Sigmoid colon (tissue), 7 donors: ENCODE measurements around the gene MYOZ2. TPM values are rescaled to one million over a fixed set of nuclear protein-coding genes. Genes with fewer than 3 reads are reported as not detected.
"Not testable (repeated sequence)": the region's sequence is repeated elsewhere in the genome, so short reads cannot be mapped to it uniquely, and the experiment has no call there.

ENCODE experiments used
- DNase-seq: peaks from one replicate; pipeline ENCODE4 v3.0.0-alpha.2; 2019
- H3K27ac ChIP-seq, 4 donors: fragments of 200-600 bp; sonication (generic); one replicate each; pipeline ENCODE4 v1.5.1; 2016 to 2019; ENCODE audit warnings: mild to moderate bottlenecking in 1 of 4
- H3K27me3 ChIP-seq, 3 donors: fragments of 200-600 bp; sonication (generic); one replicate each; pipeline ENCODE4 v1.5.1; 2019; ENCODE audit warnings: mild to moderate bottlenecking in 1 of 3
- H3K36me3 ChIP-seq, 4 donors: fragments of 200-600 bp; sonication (generic); one replicate each; pipeline ENCODE4 v1.5.1; 2016 to 2019
- H3K4me1 ChIP-seq, 4 donors: fragments of 200-600 bp; sonication (generic); one replicate each; pipeline ENCODE4 v1.5.1; 2017 to 2019
- H3K4me3 ChIP-seq, 4 donors: fragments of 200-600 bp; sonication (generic); one replicate each; pipeline ENCODE4 v1.5.1; 2017 to 2019; ENCODE audit warnings: mild to moderate bottlenecking in 2 of 4, moderate library complexity in 1 of 4
- H3K9me3 ChIP-seq, 4 donors: fragments of 200-600 bp in 3 of 4; sonication (generic) in 3 of 4; one replicate each; pipeline versions ENCODE4 v1.5.1 to v1.6.1; 2013 to 2019
- CTCF ChIP-seq, 4 experiments: fragments of 450-650 bp in 3 of 4; fragments of 200-600 bp in 1 of 4; IDR thresholded peaks; one replicate each; pipeline ENCODE4 v1.5.1; 2016 to 2019; ENCODE audit warnings: antibody characterized with exemption in 4 of 4, mild to moderate bottlenecking in 3 of 4, moderate library complexity in 2 of 4
- EP300 ChIP-seq, 4 donors: sonication (generic); formaldehyde crosslinking; IDR thresholded peaks; one replicate each; pipeline ENCODE4 v1.6.1; 2017; ENCODE audit warnings: antibody characterized with exemption in 4 of 4
- POLR2A ChIP-seq, 2 donors: fragments of 450-650 bp; IDR thresholded peaks; one replicate each; pipeline ENCODE4 v1.6.1; 2016; ENCODE audit warnings: antibody characterized with exemption in 2 of 2, mild to moderate bottlenecking in 2 of 2, moderate library complexity in 2 of 2
- POLR2AphosphoS5 ChIP-seq, 4 donors: sonication (generic); formaldehyde crosslinking; IDR thresholded peaks; one replicate each; pipeline ENCODE4 v1.6.1; 2017; ENCODE audit warnings: antibody characterized with exemption in 4 of 4
- WGBS, 2 donors: extraction: QIAGEN DNeasy Blood & Tissue Kit; methylation state at CpG; one replicate each; pipeline ENCODE4 v1.1.7; 2013; 5-methylcytosine and 5-hydroxymethylcytosine counted together
- intact Hi-C: fragments of 100-400 bp; cut with DNase I; formaldehyde crosslinking; loops from one replicate; pipeline ENCODE4 v1.15.1; 2023
- polyA plus RNA-seq, 3 donors: library from polyadenylated mRNA; stranded (reverse); fragments of 200-250 nt; gene quantifications; one replicate each; pipeline ENCODE4 v1.2.3, GENCODE V29; 2013
- total RNA-seq, 4 donors: library from RNA; depleted of rRNA; stranded (reverse); fragments of >200 nt; gene quantifications; one replicate each; pipeline ENCODE4 v1.1.0, GENCODE V29; 2016
- donor health status: healthy with polysubstance abuse.
- donor health status: Bipolar disorder and iron deficiency.
- donor health status: healthy.

Gene MYOZ2
- total and polyA plus RNA-seq, 7 donors = 0.28 to 1.4 (median 0.69) TPM

GRCh38 chr4:119152741-119153140, 17.1 kb downstream of the MYOZ2 start:
- H3K4me3 ChIP-seq = no peak overlapping the region
- no peaks in the 10 kb centered on the region for H3K4me1 ChIP-seq
- H3K27ac ChIP-seq = no peak overlapping the region
- no peaks in the 10 kb centered on the region for H3K9me3 ChIP-seq
- H3K36me3 ChIP-seq = no peaks in the 10 kb centered on the region
- TF ChIP-seq POLR2AphosphoS5 (IDR thresholded peaks at IDR 0.05) = no peak
- no peak for TF ChIP-seq EP300 (IDR thresholded peaks at IDR 0.05)
- no peak for TF ChIP-seq CTCF (IDR thresholded peaks at IDR 0.05)
- TF ChIP-seq POLR2A (IDR thresholded peaks at IDR 0.05) = no peak
- 91 to 94% methylated on average over 2 of the region's 2 CpGs for WGBS, 2 donors
- no peak for DNase-seq
- no peaks in the 10 kb centered on the region for H3K27me3 ChIP-seq
- intact Hi-C loops = no loop called here

GRCh38 chr4:119162174-119162573, 26.5 kb downstream of the MYOZ2 start:
- Histone ChIP-seq H3K4me1 (no peaks in the 10 kb centered on the region), H3K4me3 (no peak overlapping the region), H3K27me3 (no peaks in the 10 kb centered on the region), H3K27ac (no peak overlapping the region), H3K9me3 (no peaks in the 10 kb centered on the region), H3K36me3 (no peaks in the 10 kb centered on the region)
- WGBS, 2 donors = 92% methylated on average over 5 of the region's 5 CpGs
- TF ChIP-seq EP300 (IDR thresholded peaks at IDR 0.05) (no peak), POLR2A (IDR thresholded peaks at IDR 0.05) (no peak), POLR2AphosphoS5 (IDR thresholded peaks at IDR 0.05) (no peak), CTCF (IDR thresholded peaks at IDR 0.05) (no peak)
- no peak for DNase-seq
- intact Hi-C loops = no loop called here

GRCh38 chr4:119165767-119166166, 30.1 kb downstream of the MYOZ2 start:
- Histone ChIP-seq H3K9me3 (no peaks in the 10 kb centered on the region), H3K4me3 (no peak overlapping the region), H3K4me1 (no peaks in the 10 kb centered on the region), H3K36me3 (no peaks in the 10 kb centered on the region), H3K27me3 (no peaks in the 10 kb centered on the region), H3K27ac (no peak overlapping the region)
- 87 to 91% methylated on average over 3 of the region's 3 CpGs for WGBS, 2 donors
- intact Hi-C loops = no loop called here
- no peak for DNase-seq
- TF ChIP-seq POLR2AphosphoS5 (IDR thresholded peaks at IDR 0.05) (no peak), CTCF (IDR thresholded peaks at IDR 0.05) (no peak), POLR2A (IDR thresholded peaks at IDR 0.05) (no peak), EP300 (IDR thresholded peaks at IDR 0.05) (no peak)

- no peaks in the 10 kb centered on the region for H3K4me1 ChIP-seq
- H3K27me3 ChIP-seq = no peaks in the 10 kb centered on the region
- intact Hi-C loops = no loop called here
- H3K27ac ChIP-seq = no peak overlapping the region
- no peaks in the 10 kb centered on the region for H3K36me3 ChIP-seq
- TF ChIP-seq POLR2A (IDR thresholded peaks at IDR 0.05) (no peak), POLR2AphosphoS5 (IDR thresholded peaks at IDR 0.05) (no peak), EP300 (IDR thresholded peaks at IDR 0.05) (no peak), CTCF (IDR thresholded peaks at IDR 0.05) (no peak)
- DNase-seq = no peak
- no peak overlapping the region for H3K4me3 ChIP-seq
- no peaks in the 10 kb centered on the region for H3K9me3 ChIP-seq
Measured at GRCh38 chr4:119170195-119170594, 34.6 kb downstream of the MYOZ2 start.

GRCh38 chr4:119172223-119172622, 36.6 kb downstream of the MYOZ2 start:
- H3K27ac ChIP-seq = no peak overlapping the region
- DNase-seq = no peak
- no peaks in the 10 kb centered on the region for H3K9me3 ChIP-seq
- 91% methylated on average over 7 of the region's 7 CpGs for WGBS, 2 donors
- no peaks in the 10 kb centered on the region for H3K27me3 ChIP-seq
- intact Hi-C loops = no loop called here
- H3K36me3 ChIP-seq = no peaks in the 10 kb centered on the region
- TF ChIP-seq EP300 (IDR thresholded peaks at IDR 0.05) = no peak
- TF ChIP-seq CTCF (IDR thresholded peaks at IDR 0.05) = no peak
- no peak for TF ChIP-seq POLR2AphosphoS5 (IDR thresholded peaks at IDR 0.05)
- TF ChIP-seq POLR2A (IDR thresholded peaks at IDR 0.05) = no peak
- no peaks in the 10 kb centered on the region for H3K4me1 ChIP-seq
- H3K4me3 ChIP-seq = no peak overlapping the region

- H3K27me3 ChIP-seq, DNase-seq: not testable (repeated sequence)
- 94 to 96% methylated on average over 30 of the region's 30 CpGs for WGBS, 2 donors
Measured at GRCh38 chr4:119173729-119174361, 38.2 kb downstream of the MYOZ2 start.

More at GRCh38 chr4:119173729-119174361, 38.2 kb downstream of the MYOZ2 start:
- H3K9me3 ChIP-seq, H3K4me1 ChIP-seq, H3K36me3 ChIP-seq, H3K27ac ChIP-seq, intact Hi-C loops, H3K4me3 ChIP-seq: not testable (repeated sequence)
